HepG2 (cell line): Measurements from ENCODE around the gene GRID1. TPM values are rescaled to one million over a fixed set of nuclear protein-coding genes. Genes with fewer than 3 reads are reported as not detected.

ENCODE experiments used
- ATAC-seq: fragments of 200-7000 bp; cut with Tn5 transposase; 3 replicates; pipeline ENCODE4 v1.9.1; 2020; ENCODE audit warnings: mild to moderate bottlenecking, moderate library complexity
- BruUV-seq: library from RNA; stranded (reverse); fragments of 400-500 nt; replicated peaks from 2 replicates; lab custom pipeline; 2021; lab: Mats Ljungman, UMichigan
- CTCF ChIA-PET: fragments of 300-600 bp; formaldehyde crosslinking; extraction: SDS; loops from one replicate; lab custom pipeline; 2021; ENCODE audit warnings: low total read pairs, inconsistent platforms, low intra/inter-chr PET ratio; lab: Yijun Ruan, JAX
- POLR2A ChIA-PET: fragments of 350-600 bp; sonication (Branson Sonifier 250); formaldehyde crosslinking; loops from one replicate; lab custom pipeline; 2020; ENCODE audit warnings: antibody characterized with exemption, inconsistent platforms; lab: Yijun Ruan, JAX
- DNase-seq: peaks from one replicate; pipeline ENCODE4 v3.0.0-alpha.2; 2015; ENCODE audit warnings: low spot score
- FAIRE-seq: peaks from 3 replicates; lab custom pipeline; 2011; peaks lifted over from hg19 to GRCh38; lab: Jason Lieb, UNC
- H2AFZ ChIP-seq: one replicate; pipeline ENCODE4 v1.6.1; 2011; ENCODE audit warnings: low read length, inconsistent platforms
- H3K27ac ChIP-seq: fragments of 300-600 bp; 3 replicates; pipeline ENCODE4 v1.8.0; 2011; ENCODE audit warnings: mixed run types, mild to moderate bottlenecking, mixed read lengths, low read length, inconsistent platforms; ENCODE audit not compliant: insufficient read depth; ENCODE audit errors: extremely low read length
- H3K27me3 ChIP-seq, 2 experiments: fragments of 200-600 bp in 1 of 2; 2 replicates in 1 of 2; 3 replicates in 1 of 2; pipeline versions ENCODE4 v1.6.0 to v1.8.0; 2011; ENCODE audit warnings: low read length in 2 of 2, mild to moderate bottlenecking in 2 of 2, moderate library complexity in 2 of 2, inconsistent platforms in 1 of 2; ENCODE audit not compliant: insufficient read depth in 2 of 2, control insufficient read depth in 1 of 2
- H3K36me3 ChIP-seq, 2 experiments: fragments of 200-600 bp in 1 of 2; replicated peaks in 1 of 2; 2 replicates in 1 of 2; 3 replicates in 1 of 2; pipeline versions ENCODE4 v1.5.1 to v1.8.0; 2011; ENCODE audit warnings: low read length in 2 of 2, inconsistent platforms in 1 of 2; ENCODE audit not compliant: insufficient read depth in 2 of 2, control insufficient read depth in 1 of 2
- H3K4me1 ChIP-seq: 2 replicates; pipeline ENCODE4 v1.5.1; 2012; ENCODE audit warnings: low read length, inconsistent platforms; ENCODE audit not compliant: insufficient read depth
- H3K4me2 ChIP-seq: 2 replicates; pipeline ENCODE4 v1.6.0; 2011; ENCODE audit warnings: low read depth, low read length, inconsistent platforms
- H3K4me3 ChIP-seq, 3 experiments: fragments of 200-600 bp in 1 of 3; sonication (generic), shearing (Covaris generic) in 1 of 3; replicated peaks in 1 of 3; 2 replicates each; pipeline ENCODE4 v1.5.1; 2011 to 2016; ENCODE audit warnings: low read length in 3 of 3, inconsistent platforms in 2 of 3, low read depth in 2 of 3, mild to moderate bottlenecking in 2 of 3, control low read depth in 1 of 3, mixed read lengths in 1 of 3; ENCODE audit not compliant: insufficient read depth in 1 of 3
- H3K79me2 ChIP-seq: one replicate; pipeline ENCODE4 v1.6.1; 2011; ENCODE audit warnings: low read length, inconsistent platforms; ENCODE audit not compliant: insufficient read depth
- H3K9ac ChIP-seq: 2 replicates; pipeline ENCODE4 v1.6.0; 2011; ENCODE audit warnings: mild to moderate bottlenecking, low read depth, low read length, inconsistent platforms; ENCODE audit not compliant: insufficient read depth
- H3K9me3 ChIP-seq: 2 replicates; pipeline ENCODE4 v1.5.1; 2012; ENCODE audit warnings: mild to moderate bottlenecking, low read length
- H4K20me1 ChIP-seq: 2 replicates; pipeline ENCODE4 v1.6.0; 2011; ENCODE audit warnings: inconsistent platforms, mild to moderate bottlenecking, low read length, moderate library complexity; ENCODE audit not compliant: insufficient read depth
- AGO2 ChIP-seq: fragments of 200-400 bp; formaldehyde crosslinking; optimal IDR thresholded peaks from 2 replicates; pipeline ENCODE3; 2017; ENCODE audit warnings: mild to moderate bottlenecking, low read depth, low read length, moderate library complexity
- AKAP8 ChIP-seq: sonication (generic); formaldehyde crosslinking; IDR thresholded peaks from 2 replicates; pipeline ENCODE4 v1.5.1; 2020; ENCODE audit warnings: mild to moderate bottlenecking, missing genetic modification reagents
- CHD2 ChIP-seq: IDR thresholded peaks from 2 replicates; pipeline ENCODE4 v1.6.1; 2011; ENCODE audit warnings: low read depth, low read length, improper control_type of control experiment
- FOSL2 ChIP-seq: sonication (generic); formaldehyde crosslinking; IDR thresholded peaks from 2 replicates; pipeline ENCODE4 v1.4.0; 2020; ENCODE audit warnings: missing genetic modification reagents
- GABPB1 ChIP-seq: IDR thresholded peaks from 2 replicates; pipeline ENCODE4 v1.6.1; 2016; ENCODE audit warnings: mild to moderate bottlenecking, missing genetic modification reagents, moderate library complexity, missing compliant biosample characterization
- MEIS2 ChIP-seq: sonication (generic); formaldehyde crosslinking; IDR thresholded peaks from 2 replicates; pipeline ENCODE4 v1.9.0; 2021; ENCODE audit warnings: mild to moderate bottlenecking, missing genetic modification reagents
- NAIF1 ChIP-seq: sonication (generic); formaldehyde crosslinking; IDR thresholded peaks from 2 replicates; pipeline ENCODE4 v1.5.0; 2020; ENCODE audit warnings: mild to moderate bottlenecking, missing genetic modification reagents, borderline replicate concordance
- SIN3B ChIP-seq: fragments of 150-350 bp; IDR thresholded peaks from 2 replicates; pipeline ENCODE4 v1.6.1; 2014; ENCODE audit warnings: low read length
- SP140L ChIP-seq: sonication (generic); formaldehyde crosslinking; IDR thresholded peaks from 2 replicates; pipeline ENCODE4 v1.4.0; 2020; ENCODE audit warnings: missing genetic modification reagents, borderline replicate concordance
- THAP11 ChIP-seq: IDR thresholded peaks from 2 replicates; pipeline ENCODE4 v1.6.1; 2016; ENCODE audit warnings: missing biosample characterization, missing genetic modification reagents
- ZNF10 ChIP-seq: sonication (generic); formaldehyde crosslinking; IDR thresholded peaks from 2 replicates; pipeline ENCODE4 v1.4.0; 2020; ENCODE audit warnings: mild to moderate bottlenecking, low read depth, missing genetic modification reagents, borderline replicate concordance
- ZNF230 ChIP-seq: sonication (generic); formaldehyde crosslinking; IDR thresholded peaks from 2 replicates; pipeline ENCODE4 v1.4.0; 2020; ENCODE audit warnings: mild to moderate bottlenecking, missing genetic modification reagents
- ZNF234 ChIP-seq: sonication (generic); formaldehyde crosslinking; conservative IDR thresholded peaks from 2 replicates; pipeline ENCODE4 v1.5.1; 2020; ENCODE audit warnings: mild to moderate bottlenecking, missing genetic modification reagents
- ZNF251 ChIP-seq: sonication (generic); formaldehyde crosslinking; IDR thresholded peaks from 2 replicates; pipeline ENCODE4 v1.9.0; 2021; ENCODE audit warnings: mild to moderate bottlenecking, missing genetic modification reagents
- ZNF3 ChIP-seq: IDR thresholded peaks from 2 replicates; pipeline ENCODE4 v1.7.0; 2017; ENCODE audit warnings: inconsistent platforms
- ZNF33B ChIP-seq: sonication (generic); formaldehyde crosslinking; IDR thresholded peaks from 2 replicates; pipeline ENCODE4 v1.5.1; 2020; ENCODE audit warnings: mild to moderate bottlenecking, missing genetic modification reagents
- ZNF546 ChIP-seq: sonication (generic); formaldehyde crosslinking; conservative IDR thresholded peaks from 2 replicates; pipeline ENCODE4 v1.8.1; 2023; ENCODE audit warnings: mild to moderate bottlenecking, missing genetic modification reagents
- ZSCAN20 ChIP-seq: sonication (generic); formaldehyde crosslinking; IDR thresholded peaks from 2 replicates; pipeline ENCODE4 v1.4.0; 2020; ENCODE audit warnings: missing genetic modification reagents, mild to moderate bottlenecking, borderline replicate concordance
- ZZZ3 ChIP-seq: sonication (generic); formaldehyde crosslinking; IDR thresholded peaks from 2 replicates; pipeline ENCODE4 v1.4.0; 2020; ENCODE audit warnings: missing genetic modification reagents, mild to moderate bottlenecking, borderline replicate concordance
- WGBS: methylation state at CpG from one replicate; pipeline ENCODE4 v1.1.6; 2017; ENCODE audit warnings: low lambda C conversion rate; 5-methylcytosine and 5-hydroxymethylcytosine counted together
- in situ Hi-C: cut with HindIII; loops from 2 replicates; pipeline ENCODE4 v1.10.0; 2017; ENCODE audit warnings: low pct_unique_long_range_greater_than_20kb; ENCODE audit not compliant: extremely low pct_ligation_motif_present
- intact Hi-C: fragments of 100-400 bp; cut with micrococcal nuclease; formaldehyde crosslinking; loops from one replicate; pipeline ENCODE4 v1.10.0; 2022; ENCODE audit not compliant: unreplicated experiment
- polyA plus RNA-seq, 8 experiments: library from polyadenylated mRNA; depleted of rRNA in 3 of 8; stranded (reverse) in 7 of 8; unstranded in 1 of 8; fragments of >200 nt; fragmentation: Illumina TruSeq in 4 of 8; extraction: Trizol in 4 of 8; gene quantifications; 2 replicates each; pipeline versions ENCODE4 v1.2.1 to v1.2.3, GENCODE V29; 2011 to 2016; ENCODE audit warnings: low read depth in 4 of 8, missing spikeins in 1 of 8, mixed read lengths in 1 of 8; ENCODE audit not compliant: insufficient read depth in 1 of 8
- total RNA-seq, 5 experiments: library from RNA; depleted of rRNA; stranded (reverse); fragments of >200 nt; fragmentation: Illumina TruSeq; extraction: Trizol; gene quantifications; 2 replicates each; pipeline ENCODE4 v1.2.3, GENCODE V29; 2016; ENCODE audit warnings: low read depth in 1 of 5
- TF ChIP-seq, protein P1 (sequence below): IDR thresholded peaks from 2 replicates; pipeline ENCODE4 v1.6.1; 2016; ENCODE audit warnings: low read depth, control low read depth

The GRID1 gene
- total and polyA plus RNA-seq, 2 of the 13 experiments (the other 11 are each of a cell fraction or from before 2014, with no cell fraction given), result 0.05 TPM; not detected in 1

GRCh38 chr10:85924382-85925102 lies 442.1 kb downstream of the GRID1 start:
- BruUV-seq, result no TSS peak
- FAIRE-seq, result no peak

More at GRCh38 chr10:85924382-85925102, 442.1 kb downstream of the GRID1 start:
- Histone ChIP-seq H3K4me2 (no peak overlapping the region), H3K79me2 (no peaks in the 10 kb centered on the region), H2AFZ (no peak overlapping the region), H3K9ac (no peak overlapping the region), H3K27ac (no peak overlapping the region), H4K20me1 (no peaks in the 10 kb centered on the region), H3K27me3 (peaks cover 0 to 6% of the 10 kb centered on the region in 2 experiments; a peak in 1 of 5 replicates), H3K4me3 (no peak overlapping the region), H3K9me3 (no peaks in the 10 kb centered on the region), H3K4me1 (no peaks in the 10 kb centered on the region), H3K36me3 (no peaks in the 10 kb centered on the region)
- in situ Hi-C loops, result no loop called here
- DNase-seq (no peak), ATAC-seq (no peak)
- ChIA-PET CTCF (no interaction called here), POLR2A (no interaction called here)
- 44% methylated on average over 7 of the region's 7 CpGs for WGBS
- TF ChIP-seq MEIS2, result no peak
- TF ChIP-seq ZNF234 (CRISPR knock-in tag), result no peak
- TF ChIP-seq THAP11 (CRISPR knock-in tag), result no peak
- TF ChIP-seq ZNF33B (CRISPR knock-in tag), result no peak
- no peak for TF ChIP-seq SP140L (CRISPR knock-in tag)
- no peak for TF ChIP-seq ZNF10 (CRISPR knock-in tag)
- no peak for TF ChIP-seq CHD2
- TF ChIP-seq ZNF546 (CRISPR knock-in tag), result no peak
- no peak for TF ChIP-seq ZZZ3 (CRISPR knock-in tag)
- no peak for TF ChIP-seq NAIF1 (CRISPR knock-in tag)
- no peak for TF ChIP-seq ZNF251
- TF ChIP-seq ZNF230 (CRISPR knock-in tag), result no peak
- TF ChIP-seq ZSCAN20 (CRISPR knock-in tag), result no peak
- TF ChIP-seq, protein P1, sequence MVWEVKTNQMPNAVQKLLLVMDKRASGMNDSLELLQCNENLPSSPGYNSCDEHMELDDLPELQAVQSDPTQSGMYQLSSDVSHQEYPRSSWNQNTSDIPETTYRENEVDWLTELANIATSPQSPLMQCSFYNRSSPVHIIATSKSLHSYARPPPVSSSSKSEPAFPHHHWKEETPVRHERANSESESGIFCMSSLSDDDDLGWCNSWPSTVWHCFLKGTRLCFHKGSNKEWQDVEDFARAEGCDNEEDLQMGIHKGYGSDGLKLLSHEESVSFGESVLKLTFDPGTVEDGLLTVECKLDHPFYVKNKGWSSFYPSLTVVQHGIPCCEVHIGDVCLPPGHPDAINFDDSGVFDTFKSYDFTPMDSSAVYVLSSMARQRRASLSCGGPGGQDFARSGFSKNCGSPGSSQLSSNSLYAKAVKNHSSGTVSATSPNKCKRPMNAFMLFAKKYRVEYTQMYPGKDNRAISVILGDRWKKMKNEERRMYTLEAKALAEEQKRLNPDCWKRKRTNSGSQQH (CRISPR knock-in tag), result no peak
- no peak for TF ChIP-seq AGO2
- TF ChIP-seq AKAP8 (CRISPR knock-in tag), result no peak
- no peak for TF ChIP-seq GABPB1 (CRISPR knock-in tag)
- TF ChIP-seq FOSL2 (CRISPR knock-in tag), result no peak
- no peak for TF ChIP-seq ZNF3
- no peak for TF ChIP-seq SIN3B
- intact Hi-C loops, result no loop called here
